HG03097 (cell line): Measurements from ENCODE around the gene MBD5.

Experiments
- ATAC-seq: cut with Tn5 transposase; IDR thresholded peaks from one replicate; pipeline ENCODE4 v1.9.1; 2021; ENCODE audit not compliant: unreplicated experiment, low FRiP score

The MBD5 gene

DNA sequence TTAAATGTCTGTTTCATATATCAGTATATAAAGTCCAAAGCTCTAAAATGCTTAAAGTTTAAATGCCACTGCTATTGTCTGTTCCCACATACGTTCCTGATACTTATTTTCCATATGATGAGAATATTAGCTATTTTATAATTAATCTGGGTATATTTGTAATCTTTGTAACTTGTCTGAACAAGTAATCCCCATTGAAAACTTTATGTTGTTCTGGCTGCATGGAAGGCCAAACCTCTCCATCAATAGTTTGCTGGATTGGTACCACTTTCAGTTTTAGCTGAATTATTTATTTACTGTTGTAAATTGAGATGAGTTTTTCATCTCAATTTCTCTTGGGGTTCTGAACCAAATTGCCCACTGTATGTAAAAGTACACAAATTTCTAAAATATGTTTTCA lies 1.5 kb downstream of the MBD5 start:
- no peak for ATAC-seq

DNA sequence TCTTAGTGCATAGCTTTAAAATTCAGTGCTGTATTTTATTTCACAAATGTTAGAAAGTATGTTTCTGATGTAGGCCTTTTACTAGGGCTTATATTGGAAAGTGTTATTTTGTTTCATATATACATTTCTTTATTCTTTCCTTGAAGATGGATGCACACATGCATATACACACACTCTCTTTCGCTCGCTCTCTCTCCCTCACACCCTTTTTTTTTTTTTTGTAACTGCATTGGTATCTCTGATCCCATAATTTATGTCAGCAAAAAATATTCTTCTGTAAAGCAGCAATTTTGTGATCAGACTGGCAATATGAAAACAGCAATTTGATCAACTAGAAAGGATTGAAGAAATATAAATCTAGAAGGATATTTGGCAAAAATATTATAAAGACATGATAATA lies 2.0 kb downstream of the MBD5 start:
- no peak for ATAC-seq

DNA sequence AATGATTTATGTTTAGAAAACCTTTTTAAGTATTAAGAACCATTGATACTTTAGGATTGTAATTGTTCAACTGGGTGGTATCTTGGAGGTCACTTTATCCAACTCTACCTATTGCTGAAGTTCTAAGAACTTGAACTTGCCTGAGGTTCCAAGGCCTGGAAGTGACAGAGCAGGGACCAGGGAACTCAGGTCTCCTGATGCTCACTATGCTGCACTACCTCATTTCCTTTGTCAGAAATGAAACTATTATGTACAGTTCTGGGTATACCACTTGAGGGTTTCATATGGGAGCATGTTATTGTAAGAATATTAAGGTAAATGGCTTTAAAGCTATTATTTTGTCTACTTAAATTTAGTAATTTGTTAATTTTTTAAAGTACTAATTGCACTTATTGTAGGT lies 3.0 kb downstream of the MBD5 start:
- peak; percentile 33 for ATAC-seq

DNA sequence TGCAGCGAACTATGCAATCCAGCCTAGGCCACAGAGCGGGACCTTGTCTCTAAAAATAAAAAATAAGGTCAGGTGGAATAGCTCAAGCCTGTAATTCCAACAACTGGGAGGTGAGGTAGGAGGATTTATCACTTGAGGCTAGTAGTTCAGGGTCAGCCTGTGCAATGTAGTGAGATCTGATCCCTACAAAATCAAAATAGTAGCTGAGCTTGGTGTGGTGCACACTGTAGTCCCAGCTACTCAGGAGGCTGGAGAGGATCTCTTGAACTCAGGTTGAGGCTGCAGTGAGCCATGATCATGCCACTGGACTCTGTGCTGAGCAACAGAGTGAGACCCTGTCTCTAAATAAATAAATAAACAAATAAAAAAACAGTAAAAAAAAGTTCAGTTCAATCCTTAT lies 5.7 kb downstream of the MBD5 start:
- ATAC-seq, result no peak

DNA sequence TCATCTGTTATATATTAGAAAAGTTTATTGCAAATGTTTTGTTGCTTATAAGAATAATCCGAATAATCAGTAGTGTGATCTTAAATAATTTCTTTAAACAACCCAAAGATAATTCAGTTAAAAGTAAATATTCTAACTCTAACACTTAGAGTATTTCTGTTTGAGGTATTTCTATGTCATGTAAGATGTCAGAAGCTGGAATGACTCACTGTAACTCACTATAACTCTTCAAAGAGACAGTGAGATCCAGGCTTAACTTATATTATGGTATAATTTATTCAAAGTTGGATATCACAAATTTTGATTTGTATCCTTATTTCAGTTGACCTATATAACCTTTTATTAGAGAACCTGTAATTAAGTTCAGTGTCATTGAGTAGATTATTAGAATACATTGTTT lies 6.9 kb downstream of the MBD5 start:
- no peak for ATAC-seq

DNA sequence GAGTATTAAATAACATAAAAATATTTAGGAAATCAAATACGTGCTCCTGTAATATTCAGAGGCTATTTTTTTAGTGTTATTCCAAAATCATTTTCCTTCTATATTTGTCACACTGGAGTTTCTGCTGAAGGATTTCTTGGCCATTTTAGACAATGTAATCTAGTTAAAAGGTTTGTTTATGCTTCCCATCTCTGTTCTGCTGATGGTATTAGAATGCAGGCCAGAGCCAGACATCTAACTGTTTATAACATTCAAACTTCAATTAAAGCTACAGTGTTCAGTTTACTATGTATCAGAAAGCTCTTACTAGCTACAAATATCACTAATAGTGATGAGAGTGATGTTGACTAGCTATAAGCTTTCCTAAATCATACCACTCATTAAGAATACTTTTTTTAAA lies 7.9 kb downstream of the MBD5 start:
- no peak for ATAC-seq

DNA sequence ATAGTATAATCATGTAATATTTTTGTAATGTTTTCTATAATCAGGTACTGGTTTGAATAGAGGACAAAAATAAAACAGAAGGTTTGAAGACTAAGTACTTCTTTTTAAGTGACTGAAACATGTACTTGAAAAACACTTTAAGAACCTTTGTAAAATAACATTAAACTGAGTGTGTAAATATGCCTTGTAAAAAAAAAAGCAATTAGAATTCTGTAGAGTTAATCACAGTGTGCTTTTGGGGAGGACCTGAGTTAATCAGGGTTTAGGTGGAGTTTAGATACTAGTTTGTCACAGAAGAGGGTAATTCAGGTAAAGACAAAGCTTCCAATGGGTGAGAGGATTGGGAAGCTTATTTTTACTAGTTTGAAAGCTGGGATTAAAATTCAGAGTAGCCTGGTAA lies 10.3 kb downstream of the MBD5 start:
- no peak for ATAC-seq

DNA sequence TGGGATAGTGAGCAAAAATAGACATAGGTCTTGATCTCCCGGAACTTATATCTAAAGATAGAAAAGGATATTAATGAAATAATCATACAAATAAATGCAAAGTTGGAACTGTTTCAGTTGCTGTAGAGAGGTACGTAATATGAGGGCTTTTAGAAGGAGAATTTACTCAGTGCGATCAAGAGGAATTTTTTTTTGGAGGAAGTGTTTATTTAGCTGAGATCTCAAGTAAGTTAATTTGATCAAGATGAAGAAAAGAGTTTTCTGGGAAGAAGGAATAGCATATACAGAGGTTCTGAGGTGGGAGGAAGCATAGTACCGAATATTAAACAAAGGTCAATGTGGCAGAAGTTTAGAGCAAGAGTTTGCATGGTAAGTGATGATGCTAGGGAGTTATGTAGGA lies 11.3 kb downstream of the MBD5 start:
- ATAC-seq, result no peak

DNA sequence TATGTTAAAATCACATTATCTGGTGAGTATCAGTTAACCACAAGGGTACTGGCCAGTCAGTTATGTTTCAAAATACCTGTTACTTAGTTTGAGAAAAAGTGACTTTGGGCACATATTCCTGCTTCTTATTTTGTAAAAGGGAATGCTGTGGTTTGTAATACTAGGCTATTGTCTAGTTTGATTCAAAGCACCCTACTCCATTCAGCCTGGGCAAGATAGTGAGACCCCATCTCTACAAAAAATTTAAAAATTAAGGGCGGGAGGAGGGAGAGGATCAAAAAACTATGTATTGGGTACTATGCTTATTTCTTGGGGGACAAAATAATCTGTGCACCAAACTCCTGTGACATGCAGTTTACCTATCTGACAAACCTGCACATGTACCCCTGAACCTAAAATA lies 18.9 kb downstream of the MBD5 start:
- ATAC-seq, result no peak

DNA sequence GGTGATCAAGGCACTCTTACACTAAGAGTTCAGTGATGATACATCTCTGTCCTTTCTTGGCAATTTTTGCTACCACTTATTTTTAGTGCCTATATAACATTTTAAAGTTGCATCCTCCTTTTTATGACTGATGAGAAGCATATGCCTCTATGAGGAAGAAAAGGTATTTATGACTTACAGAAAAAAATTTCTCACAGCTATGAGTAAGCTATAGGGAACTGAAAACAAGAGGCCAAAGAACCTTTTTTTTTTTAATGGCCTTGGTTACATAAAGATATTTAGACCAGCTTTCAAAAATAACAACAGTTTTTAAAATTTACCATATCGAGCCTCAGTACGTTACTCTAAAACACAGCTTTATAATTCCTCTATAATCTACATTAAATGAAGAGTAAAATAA lies 21.3 kb downstream of the MBD5 start:
- ATAC-seq, result peak; percentile 50

DNA sequence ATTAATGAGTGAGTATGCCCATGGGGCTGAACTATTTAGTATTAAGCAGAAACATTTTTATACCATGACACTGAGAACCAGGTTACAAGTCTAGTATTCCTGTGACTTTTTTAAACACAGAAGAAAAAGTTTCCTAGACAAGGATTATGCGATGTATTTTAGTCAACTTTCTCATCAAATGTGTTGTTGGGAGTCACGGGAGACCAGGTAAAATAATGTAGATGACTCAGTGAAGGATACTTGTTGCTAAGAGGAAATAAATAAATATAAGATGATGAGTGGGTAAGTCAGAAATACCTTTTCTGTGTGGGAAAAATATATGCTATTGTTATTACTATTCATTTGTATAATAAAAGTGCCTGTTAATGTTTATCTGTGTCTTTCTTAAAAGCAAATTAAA lies 23.4 kb downstream of the MBD5 start:
- ATAC-seq, result no peak

DNA sequence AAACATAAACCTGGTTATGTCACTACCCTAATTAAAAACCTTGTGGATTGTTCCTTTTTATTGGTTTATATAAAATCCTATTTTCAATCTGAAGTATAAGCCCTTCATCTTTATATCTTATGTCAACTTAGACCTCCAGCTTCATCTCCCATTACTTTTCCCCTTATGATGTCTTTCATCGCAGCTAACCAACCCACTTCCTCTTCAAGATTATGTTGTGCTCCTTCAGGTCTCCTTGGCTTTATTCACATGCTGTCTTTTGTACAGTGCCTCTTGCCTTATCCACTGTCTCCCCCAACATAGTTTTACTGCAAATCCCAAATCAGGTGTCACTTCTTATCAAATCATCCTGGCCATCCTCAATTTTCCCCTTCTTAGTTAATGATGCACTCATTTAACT lies 25.9 kb downstream of the MBD5 start:
- no peak for ATAC-seq

DNA sequence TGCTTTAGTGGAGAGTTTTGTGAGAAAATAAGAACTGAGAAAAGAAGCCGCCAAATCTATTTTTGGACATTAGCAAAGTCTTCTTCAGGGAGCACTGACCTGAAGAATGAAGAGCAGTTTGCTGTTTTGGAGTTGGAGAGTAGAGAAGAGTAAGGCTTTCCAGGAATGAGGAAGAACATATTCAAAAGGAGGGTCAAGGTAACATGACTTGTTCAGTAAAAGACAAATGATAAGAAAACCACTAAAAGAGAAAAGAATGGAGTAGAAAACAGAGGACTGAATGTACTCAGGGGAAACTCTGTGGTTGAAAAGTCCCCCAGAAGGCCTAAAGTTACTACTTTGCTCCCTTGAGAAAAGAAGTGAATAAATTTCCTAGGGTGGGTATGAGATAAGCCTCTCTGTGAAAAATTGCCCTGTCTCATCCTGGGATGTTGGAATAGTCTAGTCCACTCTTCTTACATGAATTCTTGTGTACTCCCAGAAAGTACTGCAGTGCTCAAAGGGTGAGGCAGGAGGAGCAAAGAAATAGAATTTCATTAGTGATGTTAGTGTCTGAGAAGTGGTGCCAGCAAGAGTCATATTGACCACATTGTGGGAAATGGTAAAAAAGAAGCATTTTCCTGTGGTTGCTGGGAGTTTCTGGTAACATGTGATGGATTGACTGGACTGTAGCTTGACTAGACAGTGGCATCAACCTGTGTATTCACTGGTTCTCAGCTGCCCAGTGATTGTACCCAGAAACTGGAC lies 27.8 kb downstream of the MBD5 start:
- peak; percentile 68 for ATAC-seq

DNA sequence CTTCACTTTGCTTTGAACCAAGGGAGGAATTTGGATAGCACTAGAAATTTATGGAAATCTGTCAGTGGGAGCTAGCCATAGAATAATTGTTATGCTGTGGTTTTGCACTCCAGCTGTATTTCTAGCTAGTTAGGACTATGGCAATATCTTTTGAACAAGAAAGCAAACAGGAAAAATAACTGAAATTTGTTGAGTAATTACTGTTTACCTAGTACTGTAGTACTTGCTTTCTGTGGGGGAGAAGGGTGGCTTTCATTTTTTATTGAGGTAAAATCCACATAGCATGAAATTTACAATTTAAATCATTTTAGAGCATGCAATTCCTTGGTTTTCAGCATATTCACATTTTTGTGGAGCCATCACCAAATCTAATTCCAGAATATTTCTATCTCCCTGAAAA lies 28.4 kb downstream of the MBD5 start:
- no peak for ATAC-seq

DNA sequence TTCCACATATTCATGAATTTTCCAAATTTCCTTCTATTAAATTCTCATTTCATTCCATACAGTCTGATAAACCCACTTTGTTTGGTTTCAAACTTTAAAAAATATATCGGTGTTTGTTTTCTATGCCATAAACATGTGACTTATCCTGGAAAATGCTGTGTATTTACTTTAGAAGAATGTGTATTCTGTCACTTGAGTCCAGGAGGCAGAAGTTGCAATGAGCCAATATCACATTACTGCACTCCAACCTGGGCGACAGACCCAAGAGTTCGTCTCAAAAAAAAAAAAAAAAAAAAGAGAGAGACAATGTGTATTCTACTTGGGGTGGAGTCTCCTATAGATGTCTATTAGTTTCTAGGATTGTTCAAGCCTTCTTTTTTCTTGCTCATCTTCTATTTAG lies 31.8 kb downstream of the MBD5 start:
- no peak for ATAC-seq

DNA sequence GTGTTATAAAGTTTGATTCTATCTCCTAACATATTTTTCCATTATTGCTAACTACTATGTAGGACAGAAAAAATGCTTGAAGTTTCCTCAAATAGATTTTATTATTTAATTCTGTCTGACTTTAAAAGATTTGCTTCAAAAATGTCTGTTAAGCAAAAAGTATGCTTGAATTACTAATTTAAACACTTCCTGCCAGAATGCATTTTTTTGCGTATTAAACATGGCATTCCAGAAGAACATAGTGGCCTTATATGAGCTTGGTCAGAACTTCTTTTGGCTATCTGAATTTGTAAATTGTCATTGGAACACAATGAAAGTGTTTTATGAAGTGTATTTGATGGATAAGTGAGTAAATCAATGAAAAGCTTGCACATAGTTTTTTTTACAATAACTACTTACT lies 37.8 kb downstream of the MBD5 start:
- no peak for ATAC-seq

DNA sequence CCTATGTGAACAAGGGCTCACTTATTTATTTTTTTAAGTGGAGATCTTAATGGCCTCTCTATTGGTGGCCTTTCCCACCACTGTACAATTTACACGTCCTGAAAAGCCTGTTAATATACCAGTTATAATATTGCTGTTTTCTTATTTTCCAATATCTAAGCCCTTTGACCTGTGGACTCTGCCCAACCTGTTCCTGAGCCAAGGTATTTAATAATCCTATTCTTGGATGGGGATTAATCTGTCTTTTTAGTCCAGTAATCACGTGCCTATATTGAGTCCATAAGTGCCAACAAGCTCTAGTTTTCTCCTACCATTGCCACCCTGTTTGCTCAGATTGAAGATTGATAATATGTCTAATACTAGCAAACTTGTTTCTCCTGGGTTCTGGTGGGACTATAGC lies 42.7 kb downstream of the MBD5 start:
- ATAC-seq, result no peak

DNA sequence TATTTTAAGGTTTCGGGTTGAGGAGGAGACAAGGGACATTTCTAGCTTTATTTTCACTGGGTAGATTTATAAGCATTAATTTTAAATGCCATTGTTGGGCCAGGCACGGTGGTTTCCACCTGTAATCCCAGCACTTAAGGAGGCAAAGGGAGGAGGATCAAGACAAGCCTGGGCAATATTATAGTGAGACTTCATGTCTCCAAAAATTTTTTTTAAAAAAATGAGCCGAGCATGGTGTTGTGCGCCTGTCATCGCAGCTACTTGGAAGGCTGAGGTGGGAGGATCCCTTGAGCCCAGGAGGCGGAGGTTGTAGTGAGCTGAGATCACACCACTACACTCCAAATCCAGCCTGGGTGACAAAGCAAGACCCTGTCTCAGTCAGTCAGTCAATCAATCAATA lies 45.0 kb downstream of the MBD5 start:
- no peak for ATAC-seq

DNA sequence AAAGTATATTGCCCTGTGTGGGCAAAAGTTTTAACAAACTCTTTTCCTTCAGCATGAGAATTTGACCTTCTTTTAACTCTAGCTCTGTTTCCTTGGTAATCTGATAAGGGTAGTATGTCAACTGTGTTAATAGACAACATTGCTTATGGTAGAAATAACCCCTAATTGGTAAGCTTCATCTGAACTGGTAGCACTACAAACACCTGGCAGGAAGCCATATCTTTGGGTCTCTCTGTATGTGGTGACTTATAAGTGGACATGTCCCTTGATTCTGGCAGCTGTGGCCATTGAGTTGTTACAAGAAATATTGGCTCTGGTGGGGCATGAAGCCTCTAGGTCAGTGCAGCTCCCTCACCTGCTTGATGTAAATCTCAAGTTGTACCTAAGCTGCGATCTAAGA lies 46.9 kb downstream of the MBD5 start:
- ATAC-seq, result no peak

DNA sequence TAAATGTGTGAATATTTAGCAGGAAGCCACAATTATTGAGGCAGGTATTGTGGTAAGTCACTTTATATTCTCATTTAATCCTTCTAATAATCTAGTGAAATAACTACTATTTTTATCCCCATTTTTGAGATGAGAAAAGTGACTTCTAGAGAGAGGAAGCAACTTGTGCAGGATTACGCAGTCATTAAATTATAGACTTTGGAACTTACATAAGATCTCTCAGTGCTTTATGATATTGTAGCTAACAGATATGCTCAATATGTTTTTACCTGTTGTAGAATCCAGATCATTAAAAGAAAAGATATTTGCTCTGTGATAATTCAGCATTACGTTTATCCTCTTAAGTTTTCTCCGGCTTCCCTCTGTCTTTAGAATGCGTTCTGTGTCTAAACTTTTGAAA lies 50.5 kb downstream of the MBD5 start:
- no peak for ATAC-seq

DNA sequence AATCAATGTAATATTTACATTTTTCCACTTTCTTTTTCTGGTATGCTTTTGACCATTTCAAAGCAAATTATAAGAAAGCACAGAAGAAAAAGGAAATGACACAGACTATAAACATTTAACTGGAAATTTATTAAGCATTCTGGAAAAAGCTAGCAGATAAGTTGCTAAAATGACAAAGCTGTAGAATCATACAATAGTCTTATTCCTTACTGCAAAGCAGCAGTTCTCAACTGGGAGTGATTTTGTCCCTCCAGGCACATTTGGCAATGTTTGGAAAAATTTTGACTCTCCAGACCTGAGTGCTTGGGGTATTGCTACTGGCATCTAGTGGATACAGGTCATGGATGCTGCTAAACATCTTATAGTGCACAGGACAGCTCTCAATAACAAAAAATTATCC lies 75.1 kb downstream of the MBD5 start:
- no peak for ATAC-seq

DNA sequence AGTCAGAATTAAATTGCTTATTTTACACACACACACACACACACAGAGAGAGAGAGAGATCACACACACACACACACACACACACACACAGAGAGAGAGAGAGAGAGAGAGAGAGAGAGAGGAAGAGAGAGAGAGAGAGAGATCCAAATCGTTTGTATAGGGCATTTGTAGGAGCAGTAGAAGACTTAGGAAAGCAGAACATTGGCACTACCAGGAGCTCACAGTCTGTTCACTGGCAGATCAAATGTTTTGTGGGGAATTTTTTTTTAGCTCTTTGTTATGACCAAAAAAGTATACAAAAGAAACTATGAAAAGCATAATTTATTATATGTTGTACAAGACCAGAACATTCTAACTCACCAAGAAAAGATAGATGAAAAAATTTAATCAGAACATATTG lies 81.8 kb downstream of the MBD5 start:
- ATAC-seq, result no peak

DNA sequence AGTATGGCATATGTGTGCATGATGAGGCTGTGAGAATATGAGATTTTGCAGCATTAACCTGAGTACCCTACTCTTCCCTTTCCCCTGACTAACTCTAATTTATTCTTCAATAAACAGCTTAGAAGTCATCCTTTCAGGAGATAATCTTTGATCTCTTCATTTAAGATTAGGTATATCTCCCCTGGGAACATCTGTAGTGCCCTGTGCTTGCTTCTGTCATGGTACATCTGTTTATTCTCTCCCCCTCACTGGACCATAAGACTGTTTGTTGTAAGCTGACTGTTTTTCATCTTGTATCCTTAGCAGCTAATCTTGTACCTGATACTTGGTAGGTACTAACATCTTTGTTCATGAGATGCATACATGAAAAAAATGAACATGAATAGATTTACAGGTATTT lies 83.1 kb downstream of the MBD5 start:
- ATAC-seq, result no peak
